ENCODE data around the gene GLIPR1L2. TPM values are rescaled to one million over a fixed set of nuclear protein-coding genes. Genes with fewer than 3 reads are reported as not detected.
A peak's percentile ranks its signal among the peaks of the same experiment; 100 is the strongest.

GLIPR1L2 gene
- total RNA-seq (2014; rRNA removed; shearing (Covaris generic)) (not detected in 2 replicates), polyA plus RNA-seq (2016; fragmentation: Nextera tagmentation; extraction: Ambion mirVana) (0.08 and 0.12 TPM in 2 replicates)
- long read RNA-seq, result 0 reads

DNA sequence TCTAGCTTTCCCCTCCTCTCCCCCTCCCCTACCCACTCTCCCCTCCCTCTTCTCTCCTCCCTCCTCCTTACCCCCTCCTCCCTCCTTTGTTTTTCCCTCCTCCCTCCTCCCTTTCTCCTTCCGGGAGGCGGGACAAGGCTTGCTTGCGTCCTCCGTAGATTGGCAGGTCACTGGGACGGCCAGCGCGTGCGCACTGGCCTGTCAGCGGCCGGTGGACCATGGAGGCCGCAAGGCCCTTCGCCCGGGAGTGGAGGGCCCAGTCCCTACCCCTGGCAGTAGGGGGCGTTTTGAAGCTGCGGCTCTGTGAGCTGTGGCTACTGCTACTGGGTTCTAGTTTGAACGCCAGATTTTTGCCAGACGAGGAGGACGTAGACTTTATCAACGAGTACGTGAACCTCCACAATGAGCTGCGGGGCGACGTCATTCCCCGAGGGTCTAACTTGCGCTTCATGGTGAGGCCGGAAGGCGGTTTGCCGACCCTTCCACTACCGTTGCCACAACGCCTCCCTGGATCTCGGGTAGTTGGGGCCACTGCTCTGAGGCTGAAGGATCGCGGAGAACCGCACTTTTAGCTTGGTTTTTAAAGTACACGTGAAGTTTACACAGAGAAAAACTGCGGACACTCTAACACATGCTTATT lies at the start of gene GLIPR1L2:
TSS of gene GLIPR1L2 (plus strand) at position 191 of the 640 bp plus-strand sequence. CDS start at position 219, 28 bp downstream.
- TF ChIP-seq POLR2AphosphoS5 (IDR thresholded peaks at IDR 0.05; ENCODE audit: low read depth), result peak; percentile 74
- TF ChIP-seq STAT1 (IDR thresholded peaks at IDR 0.05; ENCODE audit: unreplicated experiment), result no peak
- TF ChIP-seq CTCF (conservative IDR thresholded peaks at IDR 0.05; ENCODE audit: low read depth in 2 of 2), result peak; percentile 74 to 87
- TF ChIP-seq REST (IDR thresholded peaks at IDR 0.05; ENCODE audit: unreplicated experiment), result no peak
- peak; percentile 83 for TF ChIP-seq CREB1 (CRISPR knock-in tag; IDR thresholded peaks at IDR 0.05; ENCODE audit: low read depth)
- no peak for TF ChIP-seq EZH2 (IDR thresholded peaks at IDR 0.05; ENCODE audit: low read depth, unreplicated experiment)
- TF ChIP-seq, protein P1, sequence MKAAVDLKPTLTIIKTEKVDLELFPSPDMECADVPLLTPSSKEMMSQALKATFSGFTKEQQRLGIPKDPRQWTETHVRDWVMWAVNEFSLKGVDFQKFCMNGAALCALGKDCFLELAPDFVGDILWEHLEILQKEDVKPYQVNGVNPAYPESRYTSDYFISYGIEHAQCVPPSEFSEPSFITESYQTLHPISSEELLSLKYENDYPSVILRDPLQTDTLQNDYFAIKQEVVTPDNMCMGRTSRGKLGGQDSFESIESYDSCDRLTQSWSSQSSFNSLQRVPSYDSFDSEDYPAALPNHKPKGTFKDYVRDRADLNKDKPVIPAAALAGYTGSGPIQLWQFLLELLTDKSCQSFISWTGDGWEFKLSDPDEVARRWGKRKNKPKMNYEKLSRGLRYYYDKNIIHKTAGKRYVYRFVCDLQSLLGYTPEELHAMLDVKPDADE (IDR thresholded peaks at IDR 0.05), result no peak
- TF ChIP-seq ZNF114 (CRISPR knock-in tag; IDR thresholded peaks at IDR 0.05), result peak; percentile 93
- 0 out of 2 replicates have a peak, but pooled peaks have one; percentile 37 for TF ChIP-seq ZNF331 (CRISPR knock-in tag; IDR thresholded peaks at IDR 0.05; ENCODE audit: low read depth)
- no peak for TF ChIP-seq NANOG (IDR thresholded peaks at IDR 0.05; ENCODE audit: borderline replicate concordance)
- TF ChIP-seq JUNB (IDR thresholded peaks at IDR 0.05; ENCODE audit: unreplicated experiment), result no peak
- TF ChIP-seq, protein P2, sequence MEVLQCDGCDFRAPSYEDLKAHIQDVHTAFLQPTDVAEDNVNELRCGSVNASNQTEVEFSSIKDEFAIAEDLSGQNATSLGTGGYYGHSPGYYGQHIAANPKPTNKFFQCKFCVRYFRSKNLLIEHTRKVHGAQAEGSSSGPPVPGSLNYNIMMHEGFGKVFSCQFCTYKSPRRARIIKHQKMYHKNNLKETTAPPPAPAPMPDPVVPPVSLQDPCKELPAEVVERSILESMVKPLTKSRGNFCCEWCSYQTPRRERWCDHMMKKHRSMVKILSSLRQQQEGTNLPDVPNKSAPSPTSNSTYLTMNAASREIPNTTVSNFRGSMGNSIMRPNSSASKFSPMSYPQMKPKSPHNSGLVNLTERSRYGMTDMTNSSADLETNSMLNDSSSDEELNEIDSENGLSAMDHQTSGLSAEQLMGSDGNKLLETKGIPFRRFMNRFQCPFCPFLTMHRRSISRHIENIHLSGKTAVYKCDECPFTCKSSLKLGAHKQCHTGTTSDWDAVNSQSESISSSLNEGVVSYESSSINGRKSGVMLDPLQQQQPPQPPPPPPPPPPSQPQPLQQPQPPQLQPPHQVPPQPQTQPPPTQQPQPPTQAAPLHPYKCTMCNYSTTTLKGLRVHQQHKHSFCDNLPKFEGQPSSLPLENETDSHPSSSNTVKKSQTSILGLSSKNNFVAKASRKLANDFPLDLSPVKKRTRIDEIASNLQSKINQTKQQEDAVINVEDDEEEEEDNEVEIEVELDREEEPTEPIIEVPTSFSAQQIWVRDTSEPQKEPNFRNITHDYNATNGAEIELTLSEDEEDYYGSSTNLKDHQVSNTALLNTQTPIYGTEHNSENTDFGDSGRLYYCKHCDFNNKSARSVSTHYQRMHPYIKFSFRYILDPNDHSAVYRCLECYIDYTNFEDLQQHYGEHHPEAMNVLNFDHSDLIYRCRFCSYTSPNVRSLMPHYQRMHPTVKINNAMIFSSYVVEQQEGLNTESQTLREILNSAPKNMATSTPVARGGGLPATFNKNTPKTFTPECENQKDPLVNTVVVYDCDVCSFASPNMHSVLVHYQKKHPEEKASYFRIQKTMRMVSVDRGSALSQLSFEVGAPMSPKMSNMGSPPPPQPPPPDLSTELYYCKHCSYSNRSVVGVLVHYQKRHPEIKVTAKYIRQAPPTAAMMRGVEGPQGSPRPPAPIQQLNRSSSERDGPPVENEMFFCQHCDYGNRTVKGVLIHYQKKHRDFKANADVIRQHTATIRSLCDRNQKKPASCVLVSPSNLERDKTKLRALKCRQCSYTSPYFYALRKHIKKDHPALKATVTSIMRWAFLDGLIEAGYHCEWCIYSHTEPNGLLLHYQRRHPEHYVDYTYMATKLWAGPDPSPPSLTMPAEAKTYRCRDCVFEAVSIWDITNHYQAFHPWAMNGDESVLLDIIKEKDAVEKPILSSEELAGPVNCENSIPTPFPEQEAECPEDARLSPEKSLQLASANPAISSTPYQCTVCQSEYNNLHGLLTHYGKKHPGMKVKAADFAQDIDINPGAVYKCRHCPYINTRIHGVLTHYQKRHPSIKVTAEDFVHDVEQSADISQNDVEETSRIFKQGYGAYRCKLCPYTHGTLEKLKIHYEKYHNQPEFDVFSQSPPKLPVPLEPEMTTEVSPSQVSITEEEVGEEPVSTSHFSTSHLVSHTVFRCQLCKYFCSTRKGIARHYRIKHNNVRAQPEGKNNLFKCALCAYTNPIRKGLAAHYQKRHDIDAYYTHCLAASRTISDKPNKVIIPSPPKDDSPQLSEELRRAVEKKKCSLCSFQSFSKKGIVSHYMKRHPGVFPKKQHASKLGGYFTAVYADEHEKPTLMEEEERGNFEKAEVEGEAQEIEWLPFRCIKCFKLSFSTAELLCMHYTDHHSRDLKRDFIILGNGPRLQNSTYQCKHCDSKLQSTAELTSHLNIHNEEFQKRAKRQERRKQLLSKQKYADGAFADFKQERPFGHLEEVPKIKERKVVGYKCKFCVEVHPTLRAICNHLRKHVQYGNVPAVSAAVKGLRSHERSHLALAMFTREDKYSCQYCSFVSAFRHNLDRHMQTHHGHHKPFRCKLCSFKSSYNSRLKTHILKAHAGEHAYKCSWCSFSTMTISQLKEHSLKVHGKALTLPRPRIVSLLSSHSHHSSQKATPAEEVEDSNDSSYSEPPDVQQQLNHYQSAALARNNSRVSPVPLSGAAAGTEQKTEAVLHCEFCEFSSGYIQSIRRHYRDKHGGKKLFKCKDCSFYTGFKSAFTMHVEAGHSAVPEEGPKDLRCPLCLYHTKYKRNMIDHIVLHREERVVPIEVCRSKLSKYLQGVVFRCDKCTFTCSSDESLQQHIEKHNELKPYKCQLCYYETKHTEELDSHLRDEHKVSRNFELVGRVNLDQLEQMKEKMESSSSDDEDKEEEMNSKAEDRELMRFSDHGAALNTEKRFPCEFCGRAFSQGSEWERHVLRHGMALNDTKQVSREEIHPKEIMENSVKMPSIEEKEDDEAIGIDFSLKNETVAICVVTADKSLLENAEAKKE (CRISPR knock-in tag; IDR thresholded peaks at IDR 0.05), result peak; percentile 55; the same call in 1 of the 2 replicates
- Mint-ChIP-seq H3K36me3 (ENCODE audit: low read depth) (no peaks in the 10 kb centered on the region), H3K27me3 (ENCODE audit: insufficient read depth, low read depth, poor library complexity) (peaks cover 4% of the 10 kb centered on the region), H3K27ac (peak within 1 kb of the TSS; percentile 99), H3K4me1 (peaks cover 20% of the 10 kb centered on the region), H3K4me3 (peak within 1 kb of the TSS; percentile 88), H3K9me3 (no peaks in the 10 kb centered on the region)
- no peaks in the 10 kb centered on the region for H3K9me2 ChIP-seq (ENCODE audit: insufficient read depth)
- no peaks in the 10 kb centered on the region for H3K27me3 ChIP-seq (ENCODE audit: insufficient read depth)
- no peaks in the 10 kb centered on the region for H3K79me2 ChIP-seq (replicated peaks; ENCODE audit: insufficient read depth)
- DNase-seq (ENCODE audit: low spot score) (peak; percentile 97), ATAC-seq (peak; percentile 99)
- H3K27ac ChIP-seq (ENCODE audit: low read depth), result peak within 1 kb of the TSS; percentile 73
- no peaks in the 10 kb centered on the region for H3K36me3 ChIP-seq (ENCODE audit: insufficient read depth)
- H3K4me3 ChIP-seq, result peak within 1 kb of the TSS; percentile 56
- H3K4me1 ChIP-seq (ENCODE audit: insufficient read depth), result peaks cover 11% of the 10 kb centered on the region; the same call in 1 of the 2 replicates
- H3K4me2 ChIP-seq, result peak within 1 kb of the TSS; percentile 77
- no peaks in the 10 kb centered on the region for H4K20me1 ChIP-seq (replicated peaks; ENCODE audit: insufficient read depth)
- H2AFZ ChIP-seq, result peak within 1 kb of the TSS; percentile 95
- H3F3A ChIP-seq (replicated peaks; ENCODE audit: low read depth), result no peaks in the 10 kb centered on the region

All from GM23338 (cell line).